IMR-90 (cell line): ENCODE data around the gene RBM41.

ENCODE experiments used
- CEBPB ChIP-seq: IDR thresholded peaks from 2 replicates; pipeline ENCODE4 v1.6.1; 2012; ENCODE audit warnings: low read depth, low read length, improper control_type of control experiment
- MAZ ChIP-seq: IDR thresholded peaks from 2 replicates; pipeline ENCODE4 v1.6.1; 2012; ENCODE audit warnings: low read depth, mild to moderate bottlenecking, low read length, improper control_type of control experiment, moderate library complexity, borderline replicate concordance
- POLR2A ChIP-seq: IDR thresholded peaks from 2 replicates; pipeline ENCODE4 v1.6.1; 2012; ENCODE audit warnings: mild to moderate bottlenecking, low read depth, low read length
- TF ChIP-seq, protein P1 (sequence below): conservative IDR thresholded peaks from 2 replicates; pipeline ENCODE4 v1.5.1; 2012; ENCODE audit warnings: mild to moderate bottlenecking, low read depth, low read length, improper control_type of control experiment

GRCh38 chrX:107107459-107107858 is 11.2 kb downstream of the RBM41 start:
- TF ChIP-seq CEBPB (no peak), POLR2A (no peak), MAZ (no peak)
- TF ChIP-seq, protein P1, sequence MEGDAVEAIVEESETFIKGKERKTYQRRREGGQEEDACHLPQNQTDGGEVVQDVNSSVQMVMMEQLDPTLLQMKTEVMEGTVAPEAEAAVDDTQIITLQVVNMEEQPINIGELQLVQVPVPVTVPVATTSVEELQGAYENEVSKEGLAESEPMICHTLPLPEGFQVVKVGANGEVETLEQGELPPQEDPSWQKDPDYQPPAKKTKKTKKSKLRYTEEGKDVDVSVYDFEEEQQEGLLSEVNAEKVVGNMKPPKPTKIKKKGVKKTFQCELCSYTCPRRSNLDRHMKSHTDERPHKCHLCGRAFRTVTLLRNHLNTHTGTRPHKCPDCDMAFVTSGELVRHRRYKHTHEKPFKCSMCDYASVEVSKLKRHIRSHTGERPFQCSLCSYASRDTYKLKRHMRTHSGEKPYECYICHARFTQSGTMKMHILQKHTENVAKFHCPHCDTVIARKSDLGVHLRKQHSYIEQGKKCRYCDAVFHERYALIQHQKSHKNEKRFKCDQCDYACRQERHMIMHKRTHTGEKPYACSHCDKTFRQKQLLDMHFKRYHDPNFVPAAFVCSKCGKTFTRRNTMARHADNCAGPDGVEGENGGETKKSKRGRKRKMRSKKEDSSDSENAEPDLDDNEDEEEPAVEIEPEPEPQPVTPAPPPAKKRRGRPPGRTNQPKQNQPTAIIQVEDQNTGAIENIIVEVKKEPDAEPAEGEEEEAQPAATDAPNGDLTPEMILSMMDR: no peak
